GM19099 (cell line): ENCODE measurements around the gene KIAA1671.

Source experiments
- POLR2A ChIP-seq: IDR thresholded peaks from 3 replicates; pipeline ENCODE4 v1.6.1; 2011; ENCODE audit warnings: low read depth; ENCODE audit not compliant: insufficient read length; ENCODE audit errors: extremely low read depth

KIAA1671 gene

DNA sequence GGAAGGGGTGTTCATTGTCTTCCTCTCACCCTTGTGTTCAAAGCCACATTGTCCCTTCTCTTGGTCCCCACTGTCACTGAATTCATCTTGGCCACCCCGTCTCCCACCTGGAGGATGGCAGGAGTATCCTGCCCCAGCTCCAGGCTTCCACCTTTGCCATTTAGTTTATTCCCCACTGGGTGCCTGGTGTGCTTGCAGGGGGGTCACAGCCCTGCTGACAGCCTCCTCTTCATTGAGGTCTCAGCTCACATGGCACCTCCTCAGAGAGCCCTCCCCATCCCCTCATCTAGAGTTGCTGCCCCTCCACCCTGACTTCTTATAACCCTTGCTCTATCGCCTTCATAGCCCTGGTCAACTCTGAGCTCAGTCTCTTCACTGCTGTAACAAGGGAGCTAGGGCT is 36.6 kb downstream of the KIAA1671 start:
- TF ChIP-seq POLR2A: no peak

DNA sequence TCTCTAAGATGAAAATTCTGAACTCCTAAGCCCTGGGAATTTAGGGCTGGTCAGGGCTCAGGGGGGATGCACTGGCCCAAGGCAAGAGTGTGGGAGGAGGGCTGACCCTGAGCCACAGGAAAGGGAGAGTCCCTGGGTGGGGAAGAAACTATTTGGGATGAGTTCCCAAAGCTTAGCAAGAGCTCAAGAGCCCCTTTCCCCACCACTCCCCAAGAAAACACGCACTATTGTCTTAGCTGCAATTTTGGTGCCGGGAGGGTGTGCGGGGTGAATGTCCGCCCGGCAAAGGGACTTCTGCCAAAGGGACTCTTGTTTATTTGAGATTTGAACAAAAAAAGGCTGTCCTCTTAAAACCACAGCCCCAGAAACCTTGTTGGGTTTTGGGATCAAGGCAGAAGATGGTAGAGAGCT is 37.0 kb downstream of the KIAA1671 start:
- TF ChIP-seq POLR2A: no peak

DNA sequence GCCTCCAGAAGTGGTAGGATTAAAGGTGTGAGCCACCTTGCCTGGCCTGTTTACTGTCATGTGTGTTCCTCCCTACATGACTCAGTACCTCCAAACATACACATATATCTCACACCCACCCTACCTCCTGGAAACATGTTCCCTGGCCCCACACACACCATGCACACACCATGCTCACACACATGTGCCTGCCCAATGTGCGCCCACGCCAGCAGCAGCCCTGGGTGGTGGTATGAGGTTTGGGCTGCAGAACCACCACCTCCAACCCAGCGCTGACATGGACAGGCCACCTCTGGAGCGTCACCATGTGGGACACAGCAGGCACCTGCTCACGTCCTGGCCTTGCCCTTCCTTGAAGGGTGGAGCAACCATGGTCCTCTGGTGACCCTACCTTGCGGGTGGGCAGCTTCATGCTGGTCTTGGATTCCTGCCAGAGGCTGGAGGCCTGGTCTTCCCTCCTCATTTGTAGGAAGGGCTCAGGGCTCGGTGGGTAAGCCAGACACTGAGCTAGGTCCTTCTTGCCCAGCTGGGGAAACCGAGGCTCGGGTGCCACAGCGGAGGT is 37.9 kb downstream of the KIAA1671 start:
- no peak for TF ChIP-seq POLR2A

DNA sequence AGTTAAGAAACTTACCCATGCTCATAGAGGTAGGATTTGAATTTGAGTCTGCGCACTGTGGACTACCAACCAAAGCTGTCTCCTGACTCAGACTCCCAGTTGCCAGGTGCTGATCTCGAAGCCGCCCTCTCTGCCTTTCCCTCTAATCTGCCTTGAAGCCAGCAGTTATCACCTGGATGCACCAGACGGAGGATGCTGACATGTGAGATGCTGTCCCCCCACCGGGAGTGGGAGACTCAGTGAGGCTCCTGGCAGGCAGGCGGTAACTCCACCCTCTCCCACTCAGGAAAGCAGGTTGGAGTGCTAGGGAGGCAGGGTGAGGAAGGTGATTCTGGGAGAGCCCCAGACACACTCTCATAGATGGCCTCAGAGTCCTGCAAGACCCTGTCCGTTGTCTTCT is 40.4 kb downstream of the KIAA1671 start:
- no peak for TF ChIP-seq POLR2A

DNA sequence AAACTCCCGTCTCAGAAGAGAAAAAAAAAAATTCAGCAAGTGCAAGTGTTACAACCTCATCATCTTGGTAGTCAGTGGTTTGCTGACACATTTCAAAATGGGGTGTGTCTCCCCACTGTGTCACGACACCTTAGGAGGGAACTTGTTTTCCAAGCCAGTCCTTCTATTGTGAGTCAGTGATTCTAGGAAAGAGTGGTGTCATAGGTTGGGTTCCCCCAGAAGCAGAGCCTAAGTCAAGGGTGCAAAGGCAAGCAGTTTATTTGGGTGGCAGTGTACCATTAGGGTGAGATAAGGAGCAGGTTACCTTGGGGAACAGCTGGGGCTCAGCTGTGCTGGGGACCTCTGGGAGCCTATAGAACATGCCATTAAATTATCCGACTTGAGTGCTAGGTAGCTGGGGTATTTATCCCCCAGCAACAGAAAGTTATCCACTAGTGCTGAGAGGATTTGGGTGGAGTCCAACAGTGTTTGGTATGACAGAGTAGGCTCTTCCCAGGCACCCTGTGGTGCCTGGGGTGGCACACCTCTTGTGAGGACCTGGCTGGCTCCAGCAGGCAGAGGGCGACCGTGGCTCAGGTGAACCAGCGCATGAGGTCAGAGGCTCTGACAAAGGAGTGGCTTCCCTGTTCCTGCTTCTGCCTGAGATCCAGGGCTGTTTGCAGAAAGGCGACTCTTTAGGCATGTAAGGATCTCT is 41.7 kb downstream of the KIAA1671 start:
- no peak for TF ChIP-seq POLR2A

DNA sequence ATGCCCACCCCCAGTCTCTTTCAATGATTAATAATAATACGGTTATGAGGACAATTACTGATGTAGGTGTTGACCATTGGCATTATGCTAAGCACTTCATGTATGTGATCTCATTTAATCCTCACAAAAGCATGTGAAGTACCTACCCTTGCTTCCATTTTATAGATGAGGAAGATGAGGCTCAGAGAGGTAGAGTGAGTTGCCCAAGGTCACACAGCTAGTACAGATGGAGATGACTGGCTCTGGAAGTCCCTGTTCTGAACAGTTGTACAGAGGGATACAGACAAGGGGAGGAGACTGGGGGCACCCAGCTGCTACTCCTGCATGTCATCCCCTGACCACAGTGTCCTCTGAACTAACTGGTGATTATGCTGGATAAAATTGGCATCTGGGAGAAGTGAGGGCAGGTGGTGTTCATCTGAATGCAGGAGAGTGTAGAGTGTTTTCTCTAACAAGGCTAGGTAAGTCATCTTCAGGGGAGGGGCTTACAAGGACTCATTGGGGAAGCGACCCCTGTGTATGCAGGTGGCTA is 43.2 kb downstream of the KIAA1671 start:
- TF ChIP-seq POLR2A: no peak

DNA sequence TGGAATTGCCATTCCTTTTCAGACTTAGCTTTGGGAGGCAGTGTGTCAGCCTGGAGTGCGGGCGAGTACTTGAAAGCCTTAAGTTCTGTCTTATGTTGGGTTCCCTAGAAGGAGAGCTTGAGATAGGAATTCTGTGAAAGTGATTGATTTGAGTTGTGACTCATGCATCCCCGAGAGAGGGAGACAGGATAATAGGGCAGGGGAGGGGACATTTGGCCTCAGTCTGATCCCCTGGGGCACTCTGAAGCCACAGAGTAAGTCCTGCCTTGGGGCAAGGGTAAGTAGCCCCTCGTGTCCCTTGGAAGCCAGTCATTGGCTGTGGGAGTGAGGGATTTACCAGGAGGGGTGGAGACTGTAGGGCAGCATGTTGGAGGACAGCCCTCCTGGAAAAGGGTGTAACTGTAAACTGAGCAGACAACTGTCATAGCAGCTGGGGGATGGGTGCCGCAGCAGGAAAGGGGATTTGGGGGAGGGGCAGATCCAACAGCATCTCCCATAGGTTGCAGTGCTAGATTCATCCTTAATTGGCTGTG is 44.0 kb downstream of the KIAA1671 start:
- no peak for TF ChIP-seq POLR2A

DNA sequence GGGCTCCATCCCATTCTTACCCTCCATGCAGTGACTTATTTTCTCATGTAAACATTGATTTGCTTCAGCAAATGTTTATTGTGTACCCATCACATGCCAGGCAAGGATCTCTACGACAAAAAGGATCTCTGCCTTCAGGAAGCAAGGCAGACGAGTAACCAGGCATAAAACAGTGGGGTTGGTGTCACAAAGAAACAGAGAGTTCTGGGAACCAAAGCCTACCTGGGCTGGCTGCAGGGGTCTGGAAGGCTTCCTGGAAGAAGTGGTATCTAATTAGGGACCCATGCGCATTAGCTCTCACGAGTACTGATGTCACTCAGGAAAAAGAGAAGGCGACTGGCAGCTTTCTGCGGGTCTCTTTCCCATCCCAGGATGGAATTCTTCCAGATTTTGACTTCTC is 44.5 kb downstream of the KIAA1671 start:
- TF ChIP-seq POLR2A: no peak

DNA sequence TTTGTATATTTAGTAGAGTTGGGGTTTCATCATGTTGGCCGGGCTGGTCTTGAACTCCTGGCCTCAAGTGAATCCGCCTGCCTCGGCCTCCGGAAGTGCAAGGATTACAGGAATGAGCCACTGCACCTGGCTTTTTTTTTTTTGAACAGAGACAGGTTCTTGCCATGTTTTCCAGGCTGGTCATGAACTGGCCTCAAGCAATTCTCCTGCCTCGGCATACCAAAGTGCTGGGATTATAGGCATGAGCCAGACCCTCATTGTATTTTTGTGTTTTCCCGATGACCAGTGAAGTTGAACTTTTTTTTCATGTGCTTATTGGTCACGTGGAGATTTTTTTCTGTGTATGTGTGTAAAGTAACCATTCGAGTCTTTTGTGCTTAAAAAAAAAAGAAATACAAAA is 48.2 kb downstream of the KIAA1671 start:
- TF ChIP-seq POLR2A: no peak

DNA sequence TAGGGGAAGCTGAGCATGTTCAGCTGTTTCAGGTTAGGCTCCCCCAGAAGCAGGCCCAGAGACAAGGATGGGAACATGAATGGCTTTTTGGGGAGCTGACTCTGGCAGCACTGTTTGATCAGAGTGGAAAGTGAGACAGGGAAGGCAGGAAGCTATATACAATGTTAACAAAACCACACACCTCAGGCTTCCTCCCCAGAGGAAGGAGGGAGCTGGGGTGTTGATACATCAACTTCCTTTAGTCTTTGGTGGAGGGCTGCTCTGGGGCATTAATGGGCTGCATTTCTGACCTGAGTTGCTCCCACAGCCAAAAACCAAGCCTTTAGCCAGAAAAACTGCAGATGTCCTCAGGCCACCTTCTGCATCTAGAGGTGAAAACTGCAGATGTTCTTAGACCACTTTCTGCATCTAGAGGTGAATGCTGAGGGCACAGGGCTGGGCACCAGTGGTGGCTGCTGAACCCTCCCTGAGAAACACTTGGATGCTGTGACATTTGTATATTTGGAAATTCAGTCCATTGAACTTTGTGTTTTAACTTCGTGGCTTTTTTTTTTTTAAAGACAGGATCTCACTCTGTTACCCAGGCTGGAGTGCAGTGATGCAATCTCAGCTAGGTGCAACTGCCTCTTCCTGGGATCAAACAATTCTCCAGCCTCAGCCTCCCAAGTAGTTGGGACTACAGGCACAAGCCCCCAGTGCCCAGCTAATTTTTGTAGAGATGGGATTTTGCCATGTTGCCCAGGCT is 49.9 kb downstream of the KIAA1671 start:
- TF ChIP-seq POLR2A: no peak

DNA sequence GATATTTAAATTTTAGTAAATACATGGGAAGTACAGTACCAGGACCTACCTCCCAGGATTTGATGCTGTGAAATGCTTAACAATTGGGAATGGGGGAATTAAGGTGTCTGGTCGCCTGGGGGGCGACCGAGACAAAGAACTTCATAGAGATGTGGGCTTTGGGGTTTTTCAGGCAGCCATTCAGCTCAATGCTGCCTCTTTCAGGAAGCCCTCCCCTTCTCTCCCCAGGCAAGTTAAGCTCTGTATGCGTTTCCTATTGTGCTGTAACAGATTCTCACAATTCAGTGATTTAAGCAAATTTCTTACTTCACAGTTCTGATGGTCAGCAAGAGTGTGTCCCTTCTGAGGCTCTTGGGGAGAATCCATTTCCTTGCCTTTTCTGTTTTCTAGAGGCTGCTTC is 53.8 kb downstream of the KIAA1671 start:
- no peak for TF ChIP-seq POLR2A

DNA sequence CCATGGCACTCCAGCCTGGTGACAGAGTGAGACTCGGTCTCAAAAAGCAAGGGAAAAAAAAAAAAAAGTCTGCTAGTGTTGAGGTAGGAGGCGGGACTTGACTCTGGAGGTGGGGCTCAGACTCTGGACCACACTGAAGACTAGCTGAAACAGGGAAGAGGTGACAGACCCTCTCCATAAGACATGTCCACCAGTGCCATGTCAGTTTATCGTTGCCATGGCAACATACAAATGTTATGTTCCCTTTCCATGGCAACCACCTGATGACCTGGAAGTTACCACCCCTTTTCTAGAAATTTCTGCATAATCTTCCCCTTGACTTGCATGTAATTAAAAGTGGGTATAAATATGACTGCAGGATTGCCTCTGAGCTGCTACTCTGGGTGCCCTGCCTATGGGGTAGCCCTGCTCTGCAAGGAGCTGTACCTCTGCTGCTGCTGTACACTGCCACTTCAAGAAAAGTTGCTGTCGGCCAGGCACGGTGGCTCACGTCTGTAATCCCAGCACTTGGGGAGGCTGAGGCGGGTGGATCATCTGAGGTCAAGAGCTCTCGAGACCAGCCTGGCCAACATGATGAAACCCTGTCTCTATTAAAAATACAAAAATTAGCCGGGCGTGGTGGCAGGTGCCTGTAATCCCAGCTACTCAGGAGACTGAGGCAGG is 55.1 kb downstream of the KIAA1671 start:
- TF ChIP-seq POLR2A: no peak

DNA sequence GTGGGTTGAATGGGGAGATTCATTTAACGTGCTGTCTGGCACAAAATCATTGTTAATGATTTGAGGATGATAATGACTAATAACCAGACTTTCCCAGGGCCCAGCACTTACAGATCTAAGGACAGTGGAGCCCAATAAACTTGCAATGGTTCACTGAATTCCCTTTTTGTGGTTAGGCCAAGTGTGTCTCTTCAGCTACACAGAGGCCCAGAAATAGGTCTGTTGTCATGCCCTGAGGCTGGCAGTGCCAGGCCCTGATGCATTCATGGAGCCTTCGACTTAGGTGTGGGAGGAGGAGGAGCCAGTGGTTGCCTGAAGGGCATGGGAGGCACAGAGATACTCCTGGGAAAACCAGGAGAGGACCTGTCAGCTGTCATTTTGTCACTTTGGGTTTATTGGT is 56.1 kb downstream of the KIAA1671 start:
- TF ChIP-seq POLR2A: no peak

DNA sequence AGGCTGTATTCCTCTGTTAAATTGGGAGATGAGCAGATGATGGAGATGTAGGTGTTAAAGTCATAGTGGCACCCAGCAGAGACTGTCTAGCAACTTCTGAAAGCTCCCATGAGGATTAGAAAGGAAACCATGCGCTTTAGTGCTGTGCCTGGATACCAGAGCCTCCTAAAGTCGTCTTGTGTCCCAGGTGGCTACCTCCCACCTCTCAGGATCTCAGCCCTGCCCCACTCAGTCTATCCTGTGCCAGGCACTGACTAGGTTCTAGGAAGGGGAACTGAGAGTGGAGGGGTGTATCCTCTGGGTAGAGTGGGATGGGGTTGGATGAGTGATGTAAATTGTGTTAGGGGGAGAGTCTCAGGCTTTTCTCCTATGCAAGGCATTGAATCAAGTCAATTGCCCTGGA is 60.2 kb downstream of the KIAA1671 start:
- no peak for TF ChIP-seq POLR2A

DNA sequence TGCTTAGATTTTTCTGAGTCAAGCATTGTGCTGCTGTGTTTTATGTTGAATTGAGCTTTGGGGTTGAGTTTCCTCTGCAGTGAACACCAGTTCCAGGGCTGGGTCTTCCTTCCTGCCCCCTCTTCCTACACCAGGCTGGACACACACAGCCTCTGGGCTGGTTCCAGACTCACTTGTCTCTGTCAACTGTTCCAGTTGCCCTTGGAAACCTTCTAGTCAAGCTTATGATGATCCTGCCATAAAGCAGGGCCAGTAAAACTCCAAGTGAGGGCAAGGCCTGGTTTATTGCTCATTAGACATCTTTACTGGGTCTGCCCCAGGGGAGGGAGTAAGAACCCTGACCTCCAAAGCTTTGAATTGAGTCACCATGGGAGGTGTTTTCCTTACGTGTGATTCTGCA is 61.1 kb downstream of the KIAA1671 start:
- TF ChIP-seq POLR2A: no peak
